GM21825 (cell line): Measurements from ENCODE around the gene RRAGD.
A peak's percentile ranks its signal among the peaks of the same experiment; 100 is the strongest.

ENCODE experiments used
- ATAC-seq: cut with Tn5 transposase; IDR thresholded peaks from one replicate; pipeline ENCODE4 v1.9.1; 2021; ENCODE audit warnings: mild to moderate bottlenecking, moderate library complexity; ENCODE audit not compliant: unreplicated experiment

Gene RRAGD

GRCh38 chr6:89379281-89379680 lies 32.8 kb downstream of the RRAGD start:
- ATAC-seq, result no peak

- ATAC-seq, result no peak
Observed at GRCh38 chr6:89378628-89379027, 33.4 kb downstream of the RRAGD start.

- peak; percentile 76 for ATAC-seq
Observed at GRCh38 chr6:89375427-89376267, 36.4 kb downstream of the RRAGD start.

- ATAC-seq, result peak; percentile 43
Observed at GRCh38 chr6:89372506-89372901, 39.6 kb downstream of the RRAGD start.

GRCh38 chr6:89371849-89372505 lies 40.1 kb downstream of the RRAGD start:
- peak; percentile 70 for ATAC-seq

GRCh38 chr6:89368999-89369398 lies 43.1 kb downstream of the RRAGD start:
- ATAC-seq, result no peak

GRCh38 chr6:89368107-89368506 lies 44.0 kb downstream of the RRAGD start:
- ATAC-seq, result no peak

- no peak for ATAC-seq
Observed at GRCh38 chr6:89364586-89364985, 47.5 kb downstream of the RRAGD start.

GRCh38 chr6:89361171-89361570 lies 50.9 kb downstream of the RRAGD start:
- no peak for ATAC-seq

- peak; percentile 43 for ATAC-seq
Observed at GRCh38 chr6:89360415-89360999, 51.6 kb downstream of the RRAGD start.

GRCh38 chr6:89359561-89359960 lies 52.5 kb downstream of the RRAGD start:
- no peak for ATAC-seq

GRCh38 chr6:89357390-89357789 lies 54.7 kb downstream of the RRAGD start:
- peak; percentile 50 for ATAC-seq

- no peak for ATAC-seq
Observed at GRCh38 chr6:89356642-89357170, 55.4 kb downstream of the RRAGD start.

- ATAC-seq, result no peak
Observed at GRCh38 chr6:89355511-89356194, 56.4 kb downstream of the RRAGD start.

GRCh38 chr6:89353702-89354392 lies 58.2 kb downstream of the RRAGD start:
- peak; percentile 20 for ATAC-seq

- ATAC-seq, result no peak
Observed at GRCh38 chr6:89353118-89353556, 58.9 kb downstream of the RRAGD start.

- peak; percentile 31 for ATAC-seq
Observed at GRCh38 chr6:89352278-89353117, 59.6 kb downstream of the RRAGD start, which contains the start of gene UBE2J1. Gene UBE2J1 (minus strand): TSS chr6:89352722. CDS start chr6:89352569, 153 bp downstream.

- no peak for ATAC-seq
Observed at GRCh38 chr6:89351671-89352277, 60.3 kb downstream of the RRAGD start.
